ENCODE measurements around the gene NUFIP1. TPM values are rescaled to one million over a fixed set of nuclear protein-coding genes. Genes with fewer than 3 reads are reported as not detected.
"Not testable (repeated sequence)": the region's sequence is repeated elsewhere in the genome, so short reads cannot be mapped to it uniquely, and the experiment has no call there.

NUFIP1 gene
- 2.6 and 3.2 TPM in 2 replicates for total RNA-seq

DNA sequence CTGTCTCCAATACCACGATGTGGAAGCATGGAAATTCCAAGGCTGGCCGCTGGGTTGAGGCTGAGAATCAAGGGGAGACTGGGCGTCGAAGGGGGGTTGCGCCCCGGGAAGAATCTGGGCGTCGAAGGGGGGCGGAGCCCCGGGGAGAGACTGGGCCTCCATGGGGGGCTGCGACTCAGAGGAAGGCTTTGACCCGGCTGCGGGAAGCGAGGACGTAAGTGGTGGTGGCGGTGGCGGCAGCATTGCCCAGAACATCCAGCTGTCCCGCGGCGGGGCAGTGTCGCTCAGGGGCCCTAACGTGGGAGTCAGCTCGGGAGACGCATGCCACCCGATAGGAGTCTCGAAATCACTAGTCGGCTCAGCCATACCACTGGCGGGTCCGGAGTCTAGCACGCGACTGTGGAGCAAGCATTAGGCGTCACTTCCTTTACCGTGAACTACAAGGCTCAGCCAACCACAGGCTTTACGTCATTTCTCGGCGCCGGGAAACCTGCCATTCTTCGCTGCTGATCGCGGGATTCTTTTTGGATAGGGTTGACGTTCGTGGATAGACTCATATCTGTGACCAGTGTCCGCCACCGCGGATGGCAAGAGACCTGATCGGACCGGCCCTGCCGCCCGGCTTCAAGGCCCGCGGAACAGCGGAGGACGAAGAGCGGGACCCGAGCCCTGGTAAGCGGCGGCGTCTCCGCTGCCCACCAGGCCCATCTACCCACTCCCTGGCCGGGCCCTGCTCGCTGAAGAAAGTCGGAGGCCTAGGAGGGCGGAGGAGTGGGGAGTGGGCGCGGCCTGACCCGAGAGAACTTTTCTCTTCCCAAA, at the start of gene NUFIP1, which contains the start of gene GPALPP1:
Gene NUFIP1, minus strand, starts transcription at position 401 of the 819 bp plus-strand sequence. Its CDS starts 35 bp downstream, at position 366.
Gene GPALPP1, plus strand, starts transcription at position 468 of the 819 bp plus-strand sequence. Its CDS starts 117 bp downstream, at position 585.
- Histone ChIP-seq H3K36me3 (ENCODE audit: control insufficient read depth, insufficient read depth, low read length) (peaks cover 2% of the 10 kb centered on the region), H3K27me3 (ENCODE audit: control insufficient read depth, insufficient read depth, low read length) (no peaks in the 10 kb centered on the region), H3K4me3 (ENCODE audit: low read depth, low read length) (peak within 1 kb of the TSS; percentile 77)
- TF ChIP-seq, protein P1, sequence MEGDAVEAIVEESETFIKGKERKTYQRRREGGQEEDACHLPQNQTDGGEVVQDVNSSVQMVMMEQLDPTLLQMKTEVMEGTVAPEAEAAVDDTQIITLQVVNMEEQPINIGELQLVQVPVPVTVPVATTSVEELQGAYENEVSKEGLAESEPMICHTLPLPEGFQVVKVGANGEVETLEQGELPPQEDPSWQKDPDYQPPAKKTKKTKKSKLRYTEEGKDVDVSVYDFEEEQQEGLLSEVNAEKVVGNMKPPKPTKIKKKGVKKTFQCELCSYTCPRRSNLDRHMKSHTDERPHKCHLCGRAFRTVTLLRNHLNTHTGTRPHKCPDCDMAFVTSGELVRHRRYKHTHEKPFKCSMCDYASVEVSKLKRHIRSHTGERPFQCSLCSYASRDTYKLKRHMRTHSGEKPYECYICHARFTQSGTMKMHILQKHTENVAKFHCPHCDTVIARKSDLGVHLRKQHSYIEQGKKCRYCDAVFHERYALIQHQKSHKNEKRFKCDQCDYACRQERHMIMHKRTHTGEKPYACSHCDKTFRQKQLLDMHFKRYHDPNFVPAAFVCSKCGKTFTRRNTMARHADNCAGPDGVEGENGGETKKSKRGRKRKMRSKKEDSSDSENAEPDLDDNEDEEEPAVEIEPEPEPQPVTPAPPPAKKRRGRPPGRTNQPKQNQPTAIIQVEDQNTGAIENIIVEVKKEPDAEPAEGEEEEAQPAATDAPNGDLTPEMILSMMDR (IDR thresholded peaks at IDR 0.05; ENCODE audit: insufficient read depth, low read length, severe bottlenecking): peak; percentile 12
- peak; percentile 73 for FAIRE-seq
- peak; percentile 89 for DNase-seq (ENCODE audit: low read depth)

GRCh38 chr13:45036206-45036605, 46.9 kb upstream of the NUFIP1 start:
- TF ChIP-seq, protein P1 (IDR thresholded peaks at IDR 0.05; ENCODE audit: insufficient read depth, low read length, severe bottlenecking): no peak
- DNase-seq (ENCODE audit: low read depth) (no peak), FAIRE-seq (no peak)
- no peaks in the 10 kb centered on the region for H3K36me3 ChIP-seq (ENCODE audit: control insufficient read depth, insufficient read depth, low read length)
- H3K27me3 ChIP-seq (ENCODE audit: control insufficient read depth, insufficient read depth, low read length): no peaks in the 10 kb centered on the region
- H3K4me3 ChIP-seq (ENCODE audit: low read depth, low read length): no peak overlapping the region

DNA sequence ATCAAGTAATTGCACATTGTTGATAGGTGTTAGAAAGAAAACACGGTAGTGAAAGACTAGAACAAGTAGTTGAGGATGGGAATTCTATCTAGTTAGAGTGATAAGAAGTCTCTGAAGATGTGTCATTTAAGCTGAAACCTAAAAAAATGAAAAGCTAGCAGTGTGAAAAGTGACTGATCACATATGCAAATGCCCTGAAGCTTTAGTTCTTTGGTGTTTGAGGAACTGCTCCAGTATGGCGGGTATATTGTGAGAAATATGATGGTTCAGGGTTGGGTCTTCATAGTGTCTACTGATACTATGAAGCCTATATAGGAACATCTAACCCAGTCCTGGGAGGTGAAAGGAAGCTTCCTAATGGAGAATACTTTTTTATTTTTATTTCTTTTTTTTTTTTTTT, 45.1 kb upstream of the NUFIP1 start:
- H3K36me3 ChIP-seq (ENCODE audit: control insufficient read depth, insufficient read depth, low read length): no peaks in the 10 kb centered on the region
- no peak overlapping the region for H3K4me3 ChIP-seq (ENCODE audit: low read depth, low read length)
- FAIRE-seq: no peak
- DNase-seq (ENCODE audit: low read depth): no peak
- H3K27me3 ChIP-seq (ENCODE audit: control insufficient read depth, insufficient read depth, low read length): no peaks in the 10 kb centered on the region
- TF ChIP-seq, protein P1 (IDR thresholded peaks at IDR 0.05; ENCODE audit: insufficient read depth, low read length, severe bottlenecking): no peak

DNA sequence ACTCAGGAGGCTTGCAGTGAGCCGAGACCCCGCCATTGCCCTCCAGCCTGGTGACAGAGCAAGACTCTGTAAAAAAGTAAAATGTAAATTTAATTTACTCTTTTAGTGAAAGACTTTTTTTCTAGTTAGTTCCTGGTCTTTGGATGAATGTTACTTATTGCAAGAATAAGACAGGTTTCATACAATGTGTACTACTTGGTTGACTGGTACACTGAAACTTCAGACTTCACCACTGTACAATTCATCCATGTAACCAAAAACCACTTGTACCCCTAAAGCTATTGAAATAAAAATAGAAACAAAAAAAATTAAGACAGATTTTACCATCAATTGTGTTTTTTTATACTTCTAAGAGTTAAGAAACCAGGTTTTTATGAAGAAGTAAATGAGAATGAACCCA, 35.6 kb upstream of the NUFIP1 start:
- DNase-seq (ENCODE audit: low read depth) (no peak), FAIRE-seq (no peak)
- Histone ChIP-seq H3K27me3 (ENCODE audit: control insufficient read depth, insufficient read depth, low read length) (no peaks in the 10 kb centered on the region), H3K36me3 (ENCODE audit: control insufficient read depth, insufficient read depth, low read length) (no peaks in the 10 kb centered on the region), H3K4me3 (ENCODE audit: low read depth, low read length) (no peak overlapping the region)
- TF ChIP-seq, protein P1 (IDR thresholded peaks at IDR 0.05; ENCODE audit: insufficient read depth, low read length, severe bottlenecking): no peak

DNA sequence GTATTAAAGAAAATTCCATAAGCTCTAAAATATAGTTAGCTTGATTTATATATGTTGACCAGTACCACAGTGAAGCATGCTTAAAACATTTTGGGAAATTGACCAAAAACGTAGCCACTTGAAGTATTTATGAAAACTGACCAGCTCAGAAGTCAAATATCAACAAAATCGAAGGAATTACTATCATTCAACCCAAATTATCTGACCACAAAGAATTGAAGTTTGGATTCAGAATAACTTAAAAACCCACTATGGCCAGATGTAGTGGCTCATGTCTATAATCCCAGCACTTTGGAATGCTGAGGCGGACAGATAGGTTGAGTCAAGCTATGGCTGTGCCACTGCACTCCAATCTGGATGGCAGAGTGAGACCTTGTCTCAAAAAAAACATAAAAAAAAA, 32.0 kb upstream of the NUFIP1 start:
- TF ChIP-seq, protein P1 (IDR thresholded peaks at IDR 0.05; ENCODE audit: insufficient read depth, low read length, severe bottlenecking): no peak
- no peaks in the 10 kb centered on the region for H3K27me3 ChIP-seq (ENCODE audit: control insufficient read depth, insufficient read depth, low read length)
- FAIRE-seq: no peak
- H3K36me3 ChIP-seq (ENCODE audit: control insufficient read depth, insufficient read depth, low read length): no peaks in the 10 kb centered on the region
- H3K4me3 ChIP-seq (ENCODE audit: low read depth, low read length): no peak overlapping the region
- DNase-seq (ENCODE audit: low read depth): no peak

DNA sequence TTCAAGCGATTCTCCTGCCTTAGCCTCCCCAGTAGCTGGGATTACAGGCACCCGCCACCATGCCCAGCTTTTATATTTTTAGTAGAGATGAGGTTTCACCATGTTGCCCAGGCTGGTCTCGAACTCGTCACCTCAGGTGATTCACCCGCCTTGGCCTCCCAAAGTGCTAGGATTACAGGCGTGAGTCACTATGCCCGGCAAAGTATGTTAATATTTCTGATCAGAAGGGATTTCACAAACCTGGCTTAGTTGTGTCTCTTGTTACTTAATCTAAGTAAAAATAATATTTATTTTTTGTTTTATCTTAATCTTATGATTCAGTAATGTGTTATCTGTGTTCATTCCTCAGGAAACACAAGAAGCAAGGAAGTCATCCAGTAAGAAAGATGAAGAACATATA, 30.7 kb upstream of the NUFIP1 start:
- not testable (repeated sequence) for FAIRE-seq

More for the DNA sequence above, 30.7 kb upstream of the NUFIP1 start:
- not testable (repeated sequence) for H3K4me3 ChIP-seq (ENCODE audit: low read depth, low read length); H3K36me3 ChIP-seq (ENCODE audit: control insufficient read depth, insufficient read depth, low read length); H3K27me3 ChIP-seq (ENCODE audit: control insufficient read depth, insufficient read depth, low read length)
- DNase-seq (ENCODE audit: low read depth): peak; percentile 5

Data from bronchial epithelial cell (primary cell).